Erythroblast (primary cell): Measurements from ENCODE around the gene ATRIP.
"Not testable (repeated sequence)": the region's sequence is repeated elsewhere in the genome, so short reads cannot be mapped to it uniquely, and the experiment has no call there.

Source experiments
- DNase-seq, 2 experiments: peaks; one replicate each; lab custom pipeline; 2025; lab: John Stamatoyannopoulos, UW
- GATA1 ChIP-seq: IDR thresholded peaks from 2 replicates; pipeline ENCODE4 v1.6.1; 2011; ENCODE audit warnings: low read depth, mild to moderate bottlenecking, control low read depth, low read length, moderate library complexity
- POLR2A ChIP-seq: IDR thresholded peaks from 2 replicates; pipeline ENCODE4 v1.6.1; 2011; ENCODE audit warnings: mild to moderate bottlenecking, low read length

ATRIP gene

GRCh38 chr3:48468329-48468731 is 21.8 kb downstream of the ATRIP start:
- no peak for TF ChIP-seq GATA1
- no peak for TF ChIP-seq POLR2A

DNA sequence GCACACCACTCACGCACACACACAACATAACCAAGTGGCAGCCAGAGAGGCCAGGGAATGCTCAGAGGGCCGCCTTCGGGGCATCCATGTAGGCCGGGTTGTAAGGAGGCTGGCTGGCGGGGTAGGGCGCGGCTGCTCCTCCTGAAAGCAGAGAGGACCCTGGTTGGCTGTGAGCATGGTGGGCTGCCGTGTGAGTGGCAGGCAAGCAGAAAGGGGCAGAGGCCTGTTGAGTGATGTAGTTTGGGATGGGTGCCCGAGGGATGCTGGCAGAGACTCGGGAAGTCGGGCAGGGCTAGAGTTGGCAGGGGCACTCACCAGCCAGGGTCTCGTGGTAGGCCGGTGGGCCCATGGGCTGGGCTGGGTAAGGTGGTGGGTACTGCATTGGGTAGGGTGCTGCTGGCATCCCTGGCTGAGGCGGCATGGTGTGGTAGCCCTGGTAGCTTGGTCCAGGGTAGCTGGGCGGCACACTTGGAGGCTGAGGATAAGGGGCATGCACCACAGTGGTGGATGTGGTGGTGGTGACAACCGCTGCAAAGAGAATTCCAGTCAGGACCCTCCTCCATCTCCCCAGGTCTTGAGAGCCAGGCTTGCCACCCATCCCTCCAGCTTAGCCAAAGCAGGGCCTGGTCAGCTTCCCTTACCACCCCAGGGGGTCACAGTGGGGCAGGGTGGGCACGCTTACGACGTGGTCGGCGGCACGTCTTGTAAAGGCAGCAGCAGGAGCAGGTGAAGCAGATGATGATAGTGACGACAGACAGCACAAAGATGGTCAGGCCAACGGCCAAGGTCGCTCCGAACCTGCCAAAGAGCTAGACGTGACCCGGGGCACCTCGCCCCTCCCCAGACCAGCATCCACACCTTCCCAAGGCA is 22.7 kb downstream of the ATRIP start:
- TF ChIP-seq GATA1 (no peak), POLR2A (no peak)

More at GRCh38 chr3:48468329-48468731, 21.8 kb downstream of the ATRIP start:
- DNase-seq, result no peak

GRCh38 chr3:48470286-48470685 is 23.7 kb downstream of the ATRIP start:
- TF ChIP-seq GATA1 (no peak), POLR2A (no peak)
- peak in 1 of 2 experiments; percentile 26 for DNase-seq

More for the DNA sequence above, 22.7 kb downstream of the ATRIP start:
- no peak for DNase-seq

- DNase-seq, result peak in 1 of 2 experiments; percentile 90
- TF ChIP-seq GATA1 (no peak), POLR2A (no peak)
These were observed 26.1 kb downstream of the ATRIP start for GRCh38 chr3:48472673-48472922.

GRCh38 chr3:48472923-48473616 is 26.5 kb downstream of the ATRIP start:
- peak; percentile 91 for TF ChIP-seq POLR2A
- no peak for TF ChIP-seq GATA1
- DNase-seq, result peak; percentile 97 to 98

- DNase-seq, result no peak
- TF ChIP-seq POLR2A (no peak), GATA1 (no peak)
These were observed 27.0 kb downstream of the ATRIP start for GRCh38 chr3:48473617-48473952.

DNA sequence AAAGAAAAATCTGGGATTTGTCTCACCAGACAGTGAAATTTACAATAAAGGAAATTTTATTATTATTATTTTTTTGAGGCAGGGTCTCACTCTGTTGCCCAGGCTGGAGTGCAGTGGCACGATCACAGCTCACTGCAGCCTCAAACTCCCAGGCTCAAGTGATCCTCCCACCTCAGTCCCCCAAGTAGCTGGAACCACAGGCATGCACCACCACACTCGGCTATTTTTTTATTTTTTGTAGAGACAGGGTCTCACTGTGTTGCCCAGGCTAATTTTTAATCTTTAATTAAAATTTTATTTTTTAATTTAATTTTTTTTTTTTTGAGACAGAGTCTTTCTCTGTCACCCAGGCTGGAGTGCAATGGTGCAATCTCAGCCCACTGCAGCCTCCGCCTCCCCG is 27.5 kb downstream of the ATRIP start:
- DNase-seq, result not testable (repeated sequence)

DNA sequence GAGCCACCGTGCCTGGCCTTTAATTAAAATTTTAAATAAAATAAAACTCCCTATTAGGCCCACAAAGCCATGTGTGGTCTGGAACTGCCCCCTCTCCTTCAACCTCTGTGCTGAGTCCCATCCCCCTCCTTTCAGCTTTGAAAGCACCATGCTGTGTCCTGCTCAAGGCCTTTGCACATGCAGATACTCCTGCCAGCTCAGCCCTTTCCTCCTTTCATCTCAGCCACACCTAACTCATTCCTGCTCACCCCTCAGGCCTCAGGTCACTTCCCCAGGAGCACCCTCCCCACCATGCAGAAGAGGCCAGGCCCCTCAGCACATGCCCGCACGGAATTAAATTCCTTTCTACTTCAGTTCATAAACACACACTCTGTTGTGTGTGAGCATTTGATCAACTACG is 28.1 kb downstream of the ATRIP start:
- DNase-seq, result no peak
- TF ChIP-seq GATA1, result no peak
- no peak for TF ChIP-seq POLR2A

- DNase-seq, result no peak
- TF ChIP-seq POLR2A, result no peak
- TF ChIP-seq GATA1, result no peak
These were observed 28.7 kb downstream of the ATRIP start for GRCh38 chr3:48475188-48475587.

- TF ChIP-seq GATA1 (no peak), POLR2A (no peak)
- no peak for DNase-seq
These were observed 30.0 kb downstream of the ATRIP start for GRCh38 chr3:48476426-48477053.

DNA sequence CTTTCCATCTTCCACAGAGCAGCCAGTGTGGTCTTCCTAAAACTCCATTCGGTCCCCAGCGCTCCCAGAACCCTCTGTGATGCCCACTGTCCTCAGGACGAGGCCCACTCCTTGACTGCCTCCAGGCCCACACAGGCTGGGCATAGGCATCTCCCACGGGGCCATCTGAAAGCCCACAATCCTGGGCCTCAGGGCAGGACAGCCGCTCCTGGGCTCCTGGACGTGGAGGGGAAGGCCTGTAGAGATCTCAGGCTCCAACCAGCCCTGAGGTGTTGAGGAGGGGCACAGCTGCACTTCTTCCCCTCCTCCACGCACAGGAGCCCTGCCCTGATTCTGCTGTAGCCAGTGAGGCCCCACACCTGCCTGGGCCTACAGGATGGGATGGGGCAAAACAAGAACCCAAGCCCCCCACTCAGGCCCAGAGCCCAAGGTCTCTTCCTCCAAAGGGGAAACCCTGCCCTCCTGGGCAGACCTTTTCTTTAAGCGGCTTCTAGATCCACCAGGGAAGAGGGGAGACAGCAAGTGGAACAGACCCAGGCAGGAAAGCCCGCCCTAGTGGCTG is 31.5 kb downstream of the ATRIP start:
- DNase-seq, result no peak
- TF ChIP-seq POLR2A, result no peak

DNA sequence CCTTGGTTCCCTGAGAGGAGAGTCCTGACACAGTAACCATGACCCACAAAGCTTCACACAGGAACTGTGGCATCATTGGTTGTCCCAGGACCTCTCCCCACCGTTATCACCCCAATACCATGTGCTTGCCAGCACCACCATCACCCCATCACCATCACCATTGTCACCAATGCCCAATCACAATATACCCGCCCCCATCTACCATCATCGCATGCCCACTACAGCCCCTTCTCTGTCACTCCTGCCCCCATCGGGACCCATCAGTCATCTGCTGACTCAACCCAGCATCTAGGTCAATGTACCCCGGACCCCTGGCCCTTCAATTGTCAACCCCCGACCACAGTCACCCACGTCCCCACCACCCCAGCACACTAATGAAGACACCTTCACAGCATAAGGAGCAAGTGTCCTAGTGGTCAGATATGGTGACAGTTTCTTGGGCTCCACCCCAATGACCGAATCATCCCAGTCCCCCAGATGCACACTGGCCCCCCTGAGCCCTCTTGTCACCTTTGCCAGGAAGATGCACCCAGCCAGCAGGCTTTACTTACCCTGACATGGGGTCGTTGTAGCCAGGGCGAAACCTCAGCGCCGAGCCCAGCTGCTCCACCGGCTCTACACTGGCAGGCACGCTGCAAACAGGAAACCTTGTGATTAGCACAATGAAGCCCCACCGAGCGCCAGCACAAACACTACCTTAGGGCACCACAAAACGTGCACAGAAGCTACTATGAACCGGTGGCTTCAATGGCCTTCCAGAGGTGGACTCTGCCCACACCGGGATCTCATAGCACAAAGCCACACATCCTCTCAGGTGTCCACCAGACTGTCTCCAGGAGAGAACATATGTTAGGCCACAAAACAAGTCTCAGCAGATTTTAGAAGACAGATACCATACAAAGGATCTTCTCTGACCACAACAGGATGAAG is 32.4 kb downstream of the ATRIP start:
- no peak for DNase-seq
- TF ChIP-seq GATA1, result no peak
- TF ChIP-seq POLR2A, result no peak

GRCh38 chr3:48480891-48481290 is 34.4 kb downstream of the ATRIP start:
- not testable (repeated sequence) for DNase-seq

- DNase-seq, result not testable (repeated sequence)
These were observed 36.3 kb downstream of the ATRIP start for GRCh38 chr3:48482822-48483221.
